Activated T-helper 1 cell treated with anti-CD3 and anti-CD28 coated beads, Interleukin-12 subunit alpha, Interleukin-12 subunit beta, Interleukin-2, Interleukin-4 antibody, amounts not matched to agents 30 ng/mL and 10 ng/mL and 1 ng/mL, durations not matched to agents 14 hours and 24 hours and 36 hours (primary cell): ENCODE data around the gene TEKTIP1. TPM values are rescaled to one million over a fixed set of nuclear protein-coding genes. Genes with fewer than 3 reads are reported as not detected.

ENCODE experiments used
- DNase-seq: peaks from one replicate; pipeline ENCODE4 v3.0.0; 2021; ENCODE audit warnings: low spot score
- H3K27ac Mint-ChIP-seq: one replicate; pipeline ENCODE4 v1.8.0; 2021; ENCODE audit warnings: mild to moderate bottlenecking, mixed read lengths
- H3K27me3 Mint-ChIP-seq: one replicate; pipeline ENCODE4 v1.8.0; 2022; ENCODE audit warnings: mild to moderate bottlenecking, moderate library complexity, mixed read lengths; ENCODE audit not compliant: insufficient read depth
- H3K36me3 Mint-ChIP-seq: one replicate; pipeline ENCODE4 v1.8.0; 2021; ENCODE audit warnings: low read depth, mixed read lengths
- H3K4me1 Mint-ChIP-seq: one replicate; pipeline ENCODE4 v1.8.0; 2021; ENCODE audit warnings: low read depth, mixed read lengths
- H3K4me3 Mint-ChIP-seq: one replicate; pipeline ENCODE4 v1.8.0; 2021; ENCODE audit warnings: mild to moderate bottlenecking, moderate library complexity, mixed read lengths
- H3K9me3 Mint-ChIP-seq: one replicate; pipeline ENCODE4 v1.8.0; 2021; ENCODE audit warnings: mixed read lengths
- intact Hi-C: fragments of 100-400 bp; cut with micrococcal nuclease; formaldehyde crosslinking; loops from one replicate; pipeline ENCODE4 v1.15.1; 2024
- total RNA-seq: library from RNA; stranded (reverse); gene quantifications from 2 replicates; pipeline ENCODE4 v1.2.3, GENCODE V29; 2022

TEKTIP1 gene
- total RNA-seq, 1 donor from 2014 or later: 1.4 TPM

- intact Hi-C loops: no loop called here
- Mint-ChIP-seq H3K4me3 (no peak within 1 kb of the TSS), H3K27ac (no peak within 1 kb of the TSS), H3K27me3 (peaks cover 6% of the 10 kb centered on the region), H3K9me3 (no peaks in the 10 kb centered on the region), H3K4me1 (no peaks in the 10 kb centered on the region), H3K36me3 (no peaks in the 10 kb centered on the region)
- DNase-seq: no peak
Observed at GRCh38 chr19:3585301-3586126, 46.5 kb downstream of the TEKTIP1 start, which contains the start of gene GIPC3. GIPC3 (plus strand) TSS chr19:3585478; CDS start chr19:3585598, 120 bp downstream.

GRCh38 chr19:3586127-3586626 lies 47.2 kb downstream of the TEKTIP1 start:
- Mint-ChIP-seq H3K36me3 (no peaks in the 10 kb centered on the region), H3K4me3 (no peak overlapping the region), H3K27ac (no peak overlapping the region), H3K9me3 (no peaks in the 10 kb centered on the region), H3K4me1 (no peaks in the 10 kb centered on the region), H3K27me3 (peaks cover 6% of the 10 kb centered on the region)
- DNase-seq: no peak
- intact Hi-C loops: no loop called here

- Mint-ChIP-seq H3K4me1 (no peaks in the 10 kb centered on the region), H3K36me3 (no peaks in the 10 kb centered on the region), H3K27me3 (peaks cover 6% of the 10 kb centered on the region), H3K9me3 (no peaks in the 10 kb centered on the region), H3K4me3 (no peak overlapping the region), H3K27ac (no peak overlapping the region)
- no peak for DNase-seq
- intact Hi-C loops: no loop called here
Observed at GRCh38 chr19:3586707-3587346, 47.9 kb downstream of the TEKTIP1 start.

GRCh38 chr19:3589439-3589838 lies 50.5 kb downstream of the TEKTIP1 start:
- DNase-seq: no peak
- Mint-ChIP-seq H3K27me3 (no peaks in the 10 kb centered on the region), H3K4me3 (no peak overlapping the region), H3K9me3 (no peaks in the 10 kb centered on the region), H3K36me3 (no peaks in the 10 kb centered on the region), H3K4me1 (no peaks in the 10 kb centered on the region), H3K27ac (no peak overlapping the region)
- intact Hi-C loops: no loop called here

- no peaks in the 10 kb centered on the region for H3K36me3 Mint-ChIP-seq
- no peak overlapping the region for H3K27ac Mint-ChIP-seq
- intact Hi-C loops: no loop called here
- H3K27me3 Mint-ChIP-seq: no peaks in the 10 kb centered on the region
- H3K4me3 Mint-ChIP-seq: no peak overlapping the region
- no peak for DNase-seq
- H3K4me1 Mint-ChIP-seq: no peaks in the 10 kb centered on the region
- H3K9me3 Mint-ChIP-seq: no peaks in the 10 kb centered on the region
Observed at GRCh38 chr19:3589949-3590348, 51.0 kb downstream of the TEKTIP1 start.

DNA sequence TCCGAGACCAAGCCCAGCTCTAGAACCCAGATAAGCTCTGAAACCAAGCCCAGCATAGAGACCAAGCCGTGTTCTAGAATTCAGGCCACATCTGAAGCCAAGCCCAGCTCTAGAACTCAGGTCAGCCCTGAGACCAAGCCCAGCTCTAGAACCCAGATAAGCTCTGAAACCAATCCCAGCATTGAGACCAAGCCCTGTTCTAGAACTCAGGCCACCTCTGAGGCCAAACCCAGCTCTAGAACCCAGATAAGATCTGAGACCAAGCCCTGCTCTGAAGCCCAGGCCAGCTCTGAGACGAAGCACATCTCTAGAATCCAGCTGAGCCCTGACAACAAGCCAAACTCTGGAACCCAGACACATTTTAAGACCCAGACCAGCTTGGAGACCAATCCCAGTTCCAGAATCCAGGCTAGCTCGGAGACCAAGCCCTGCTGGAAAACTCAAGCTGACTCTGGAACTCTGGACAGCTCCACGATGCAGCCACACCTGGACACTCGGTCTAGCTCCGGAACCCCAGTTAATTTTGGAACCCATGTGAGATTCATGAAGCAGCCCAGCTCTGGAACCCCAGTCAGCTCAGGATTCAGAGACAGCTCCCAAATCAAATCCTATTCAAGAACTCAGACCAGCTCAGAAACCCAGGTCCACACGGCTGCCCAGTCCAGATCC lies 52.2 kb downstream of the TEKTIP1 start:
- no peak for DNase-seq
- no peaks in the 10 kb centered on the region for H3K36me3 Mint-ChIP-seq
- H3K9me3 Mint-ChIP-seq: no peaks in the 10 kb centered on the region
- H3K27ac Mint-ChIP-seq: no peak overlapping the region
- H3K4me1 Mint-ChIP-seq: no peaks in the 10 kb centered on the region
- H3K27me3 Mint-ChIP-seq: no peaks in the 10 kb centered on the region
- H3K4me3 Mint-ChIP-seq: no peak overlapping the region
- intact Hi-C loops: no loop called here

- intact Hi-C loops: no loop called here
- Mint-ChIP-seq H3K4me3 (no peak overlapping the region), H3K27me3 (no peaks in the 10 kb centered on the region)
Observed at GRCh38 chr19:3591876-3592613, 53.1 kb downstream of the TEKTIP1 start.

GRCh38 chr19:3593156-3593555 lies 54.2 kb downstream of the TEKTIP1 start:
- Mint-ChIP-seq H3K4me3 (no peak overlapping the region), H3K9me3 (no peaks in the 10 kb centered on the region)
- intact Hi-C loops: no loop called here

More at GRCh38 chr19:3591876-3592613, 53.1 kb downstream of the TEKTIP1 start:
- Mint-ChIP-seq H3K27ac (no peak overlapping the region), H3K36me3 (no peaks in the 10 kb centered on the region), H3K4me1 (no peaks in the 10 kb centered on the region), H3K9me3 (no peaks in the 10 kb centered on the region)
- no peak for DNase-seq

More at GRCh38 chr19:3593156-3593555, 54.2 kb downstream of the TEKTIP1 start:
- Mint-ChIP-seq H3K27me3 (no peaks in the 10 kb centered on the region), H3K27ac (no peak overlapping the region), H3K36me3 (no peaks in the 10 kb centered on the region), H3K4me1 (no peaks in the 10 kb centered on the region)
- no peak for DNase-seq

Other genes with a start within 250 kb of the TEKTIP1 start
- gene NFIC, start 172.6 kb upstream of the TEKTIP1 start, total RNA-seq: 16.8 and 18.7 TPM in 2 replicates
- gene SMIM24, start 58.6 kb upstream of the TEKTIP1 start, total RNA-seq: not detected in 2 replicates
- gene SMIM44, start 55.7 kb upstream of the TEKTIP1 start, total RNA-seq: not detected in 2 replicates
- gene DOHH, start 38.5 kb upstream of the TEKTIP1 start, total RNA-seq: 20.6 and 21.6 TPM in 2 replicates
- gene FZR1, start 32.9 kb upstream of the TEKTIP1 start, total RNA-seq: 41.1 and 45.3 TPM in 2 replicates
- 126 and 136 TPM in 2 replicates for gene MFSD12, start 18.4 kb downstream of the TEKTIP1 start, total RNA-seq
- gene HMG20B, start 33.8 kb downstream of the TEKTIP1 start, total RNA-seq: 56.4 and 63.0 TPM in 2 replicates
- 0.31 and 0.39 TPM in 2 replicates for gene GIPC3, start 46.3 kb downstream of the TEKTIP1 start, total RNA-seq
- 0.47 and 1.0 TPM in 2 replicates for gene TBXA2R, start 67.7 kb downstream of the TEKTIP1 start, total RNA-seq
- 37.2 and 40.8 TPM in 2 replicates for gene CACTIN, start 87.6 kb downstream of the TEKTIP1 start, total RNA-seq
- gene PIP5K1C, start 161.3 kb downstream of the TEKTIP1 start, total RNA-seq: 24.5 and 28.0 TPM in 2 replicates
- gene TJP3, start 169.2 kb downstream of the TEKTIP1 start, total RNA-seq: 0.08 TPM in 1 of 2 replicates, not detected in the other
- gene APBA3, start 222.5 kb downstream of the TEKTIP1 start, total RNA-seq: 45.4 and 48.9 TPM in 2 replicates
- gene MRPL54, start 223.5 kb downstream of the TEKTIP1 start, total RNA-seq: 88.2 and 94.7 TPM in 2 replicates
- gene RAX2, start 233.1 kb downstream of the TEKTIP1 start, total RNA-seq: not detected in 2 replicates
- 21.5 and 24.3 TPM in 2 replicates for gene MATK, start 247.2 kb downstream of the TEKTIP1 start, total RNA-seq